Measurements from ENCODE around the gene MANSC4.

Gene MANSC4

DNA sequence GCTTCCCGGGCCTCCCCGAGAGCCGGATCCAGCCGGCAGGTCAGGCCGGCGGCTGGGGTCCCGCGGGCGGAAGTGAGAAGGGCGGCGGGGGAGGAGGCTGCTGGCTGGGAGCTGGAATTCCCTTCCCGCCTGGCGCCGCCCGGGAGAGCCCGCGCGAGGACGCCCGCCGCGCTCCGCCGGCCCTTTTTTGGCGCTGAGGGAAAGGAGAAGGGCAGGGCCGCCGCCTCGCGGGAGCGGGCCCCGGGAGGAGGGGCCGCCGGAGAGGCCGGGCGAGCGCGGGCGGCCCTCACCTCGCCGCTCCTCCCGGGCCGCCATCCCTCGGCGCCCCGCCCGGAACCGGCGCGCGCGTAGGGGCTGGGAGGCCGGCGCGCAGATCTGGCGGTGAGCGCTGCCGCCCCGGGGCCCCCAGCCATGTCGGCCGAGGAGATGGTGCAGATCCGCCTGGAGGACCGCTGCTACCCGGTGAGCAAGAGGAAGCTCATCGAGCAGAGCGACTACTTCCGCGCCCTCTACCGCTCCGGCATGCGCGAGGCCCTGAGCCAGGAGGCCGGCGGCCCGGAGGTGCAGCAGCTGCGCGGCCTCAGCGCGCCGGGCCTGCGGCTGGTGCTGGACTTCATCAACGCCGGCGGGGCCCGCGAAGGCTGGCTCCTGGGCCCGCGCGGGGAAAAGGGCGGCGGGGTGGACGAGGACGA lies at the start of gene MANSC4, which contains the start of gene KLHL42:
Gene MANSC4, minus strand, starts transcription at position 317 of the 692 bp plus-strand sequence. CDS start 8,960 bp downstream, outside the sequence.
Gene KLHL42, plus strand, starts transcription at position 314 of the 692 bp plus-strand sequence. Its CDS starts 98 bp downstream, at position 412.
- peak; percentile 77 for DNase-seq (ENCODE audit: low read depth, low spot score)

DNA sequence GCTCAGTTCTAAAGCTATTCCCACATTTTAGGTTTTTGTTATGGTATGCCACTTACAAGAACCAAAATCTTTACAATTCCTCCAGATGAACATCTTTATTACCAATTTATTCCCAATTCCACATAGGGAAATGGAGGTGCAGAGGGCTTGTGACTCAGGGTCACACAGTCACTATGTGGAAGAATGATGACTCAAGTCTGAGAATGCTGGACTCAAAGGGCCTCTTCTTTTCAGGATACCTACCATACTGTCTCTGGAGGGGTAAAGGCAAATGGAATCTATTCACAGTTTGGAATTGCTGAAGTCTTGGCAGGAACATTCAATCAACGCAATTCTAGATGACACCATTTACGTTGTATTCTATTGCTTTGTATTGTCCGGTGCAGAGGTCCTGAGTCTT lies 48.2 kb upstream of the MANSC4 start:
- no peak for DNase-seq (ENCODE audit: low read depth, low spot score)

DNA sequence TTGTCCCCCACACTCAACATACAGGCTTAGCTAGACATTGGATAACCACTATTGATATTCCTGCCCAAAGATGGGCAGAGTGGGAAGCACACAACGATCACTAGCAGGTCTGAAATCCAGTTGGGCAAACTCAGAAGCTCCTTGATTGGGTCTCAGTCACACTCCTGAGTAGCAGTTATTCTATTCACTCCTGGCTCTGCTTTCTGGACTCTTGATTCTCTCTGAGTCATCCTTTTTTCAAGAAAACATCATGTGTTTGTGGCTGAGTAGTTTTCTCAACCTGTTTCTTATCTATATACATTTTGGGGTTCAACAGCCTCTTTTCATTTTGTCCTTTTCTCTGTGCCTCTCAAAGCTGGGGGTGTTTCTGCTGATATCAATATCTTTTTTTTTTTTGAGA lies 46.0 kb upstream of the MANSC4 start:
- DNase-seq (ENCODE audit: low read depth, low spot score) = no peak

DNA sequence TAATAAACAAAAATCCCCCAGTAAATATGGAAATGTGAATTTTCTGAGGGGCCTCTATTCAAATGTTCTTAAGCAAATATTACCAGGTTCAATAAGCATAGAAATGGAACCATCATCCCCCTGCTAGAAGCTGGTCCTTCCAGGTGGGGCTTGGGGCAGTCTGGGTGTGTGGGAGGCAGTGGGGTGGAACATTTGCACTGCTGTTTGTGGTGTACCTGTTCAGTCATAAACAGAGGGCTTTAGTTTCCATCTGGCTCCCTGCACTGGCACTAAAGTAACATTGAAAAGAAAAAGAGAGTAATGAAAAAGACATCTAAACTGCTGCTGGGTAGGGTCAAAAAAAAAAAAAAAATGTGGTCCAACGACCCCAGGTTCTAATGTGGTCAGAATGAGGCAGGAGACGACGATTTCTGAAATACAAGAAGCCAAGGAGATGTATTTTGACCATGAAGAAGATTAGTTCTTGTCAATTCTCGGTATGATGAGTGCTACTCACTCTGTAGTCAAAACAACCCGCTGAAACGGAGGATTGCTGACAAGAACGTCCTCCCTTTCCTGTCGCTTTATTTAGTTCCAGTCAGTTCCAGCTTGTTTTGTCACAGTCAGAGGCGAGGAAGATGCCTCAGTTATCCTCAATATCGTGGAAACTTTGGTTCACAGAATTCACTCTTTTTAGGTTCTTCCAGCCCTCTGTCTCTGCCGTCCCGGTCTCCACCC lies 44.2 kb upstream of the MANSC4 start:
- no peak for DNase-seq (ENCODE audit: low read depth, low spot score)

DNA sequence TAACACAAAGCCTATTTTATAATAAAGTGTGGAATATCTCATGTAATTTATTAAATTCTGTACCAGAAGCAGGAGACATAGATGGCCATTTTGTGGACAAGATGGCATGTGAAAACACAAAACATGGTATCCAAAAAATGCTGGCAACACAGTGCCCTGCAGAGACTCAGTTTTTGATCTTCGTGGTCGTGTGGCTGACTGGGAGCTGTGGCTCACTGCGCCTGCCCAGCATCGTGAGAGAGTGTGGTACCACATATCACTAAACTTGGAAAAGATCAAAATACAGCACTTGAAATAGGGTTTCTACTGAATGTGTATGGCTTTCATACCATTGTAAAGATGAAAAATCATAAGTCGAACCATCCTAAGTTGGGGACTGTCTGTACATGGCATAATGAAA lies 43.0 kb upstream of the MANSC4 start:
- no peak for DNase-seq (ENCODE audit: low read depth, low spot score)

DNA sequence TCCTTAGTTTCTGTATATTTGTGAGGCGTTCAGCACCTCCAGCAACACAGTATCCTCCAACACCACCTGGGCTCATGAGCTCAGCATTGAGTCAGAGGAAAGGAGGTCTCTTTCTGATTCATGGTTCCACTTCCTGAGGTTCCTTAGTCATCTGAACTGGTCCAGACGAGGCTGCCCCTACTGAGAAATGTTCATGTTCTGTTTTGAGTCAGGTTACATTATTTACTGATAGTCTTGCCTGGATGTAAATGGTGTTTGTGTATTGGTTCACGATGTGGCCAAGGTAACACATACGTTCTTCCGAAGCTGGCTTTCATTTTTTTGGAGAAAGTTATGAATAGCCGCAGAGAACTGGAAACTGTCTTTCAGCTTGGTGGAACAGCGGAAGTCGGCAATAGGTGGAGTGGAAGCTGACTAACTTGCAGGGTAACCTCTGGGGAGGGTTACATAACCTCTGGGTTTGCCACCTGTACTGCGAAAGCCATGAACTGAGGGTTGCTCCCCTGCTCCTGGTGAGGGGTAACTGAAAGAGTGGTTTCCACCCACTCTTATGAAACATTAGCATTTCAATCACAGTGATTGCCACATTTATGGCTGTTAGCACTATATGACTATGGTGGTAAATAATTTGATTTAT lies 42.2 kb upstream of the MANSC4 start:
- DNase-seq (ENCODE audit: low read depth, low spot score) = no peak

DNA sequence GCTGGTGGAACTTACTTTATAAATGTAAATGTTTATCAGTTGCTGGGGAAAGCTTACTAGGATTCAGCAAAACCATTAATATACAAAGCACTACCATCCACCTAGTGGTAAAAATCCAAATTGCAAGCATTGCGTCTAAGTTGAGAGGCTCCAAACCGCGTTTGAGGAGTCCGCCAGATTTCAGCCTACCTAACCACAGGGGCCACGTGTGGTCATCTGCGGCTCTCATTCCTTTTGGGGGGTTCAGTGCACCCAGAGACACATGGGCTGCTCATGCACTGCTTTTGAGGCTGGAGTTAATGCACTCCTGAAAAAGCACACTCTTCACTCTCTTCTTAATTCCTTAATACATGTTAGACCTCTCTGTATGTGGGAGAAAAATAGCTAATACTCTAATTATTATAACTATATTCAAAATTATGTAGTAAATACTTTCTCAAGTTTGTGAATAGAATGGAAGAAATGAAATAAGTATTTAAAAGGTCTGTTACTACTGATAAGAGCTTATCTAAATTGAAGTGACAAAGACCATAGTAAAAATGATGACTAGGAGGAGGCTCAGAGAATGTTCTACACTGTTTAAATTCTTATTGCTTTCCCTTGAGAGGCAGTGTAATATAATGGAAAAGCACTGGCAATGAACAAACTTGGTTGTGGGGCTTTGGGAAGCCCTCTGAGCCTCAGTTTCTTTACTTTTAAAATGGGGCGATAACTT lies 41.4 kb upstream of the MANSC4 start:
- peak; percentile 60 for DNase-seq (ENCODE audit: low read depth, low spot score)

DNA sequence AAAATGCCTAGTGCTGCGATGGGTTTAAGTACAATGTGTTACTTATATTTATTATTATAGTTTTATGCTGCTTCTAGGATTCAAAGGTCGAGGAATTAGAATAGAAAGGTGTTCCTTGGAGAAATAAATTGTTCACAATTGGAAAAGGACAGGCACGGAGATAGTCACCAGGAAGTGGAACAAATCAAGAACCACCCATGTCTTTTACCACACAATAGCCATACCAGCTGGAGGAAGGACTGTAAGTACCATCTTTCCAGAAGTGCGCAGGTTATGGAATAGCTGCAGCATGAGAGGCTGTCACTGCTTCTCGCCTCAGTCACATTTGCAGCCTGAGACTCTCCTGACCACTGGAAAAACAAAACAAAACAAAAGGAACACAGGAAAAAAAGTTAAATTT lies 40.5 kb upstream of the MANSC4 start:
- DNase-seq (ENCODE audit: low read depth, low spot score) = no peak

DNA sequence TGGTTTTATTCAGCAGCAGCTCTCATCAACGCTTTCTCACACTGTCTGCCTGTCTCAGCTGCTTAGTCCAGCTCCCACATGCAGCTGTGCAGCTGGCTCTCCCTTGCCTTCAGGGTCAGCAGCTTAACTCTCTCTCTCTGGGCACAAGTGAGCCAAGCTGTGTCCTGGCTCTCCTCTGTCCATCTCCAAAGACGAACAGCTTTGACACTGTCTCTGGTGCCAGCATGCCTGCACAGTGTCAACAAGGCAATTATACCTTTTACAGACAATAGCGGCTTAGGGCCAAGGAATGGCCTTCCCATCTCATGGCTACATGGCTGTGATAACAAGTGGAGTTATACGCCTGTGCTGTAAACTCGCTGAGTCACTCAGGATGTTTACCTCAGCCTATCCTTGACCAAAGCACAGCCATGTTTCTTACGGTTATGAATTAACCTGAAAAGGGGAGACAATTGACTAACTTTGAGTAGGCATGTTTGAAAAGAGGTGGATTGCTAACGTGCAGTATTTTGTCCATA lies 38.4 kb upstream of the MANSC4 start:
- DNase-seq (ENCODE audit: low read depth, low spot score) = peak; percentile 3

DNA sequence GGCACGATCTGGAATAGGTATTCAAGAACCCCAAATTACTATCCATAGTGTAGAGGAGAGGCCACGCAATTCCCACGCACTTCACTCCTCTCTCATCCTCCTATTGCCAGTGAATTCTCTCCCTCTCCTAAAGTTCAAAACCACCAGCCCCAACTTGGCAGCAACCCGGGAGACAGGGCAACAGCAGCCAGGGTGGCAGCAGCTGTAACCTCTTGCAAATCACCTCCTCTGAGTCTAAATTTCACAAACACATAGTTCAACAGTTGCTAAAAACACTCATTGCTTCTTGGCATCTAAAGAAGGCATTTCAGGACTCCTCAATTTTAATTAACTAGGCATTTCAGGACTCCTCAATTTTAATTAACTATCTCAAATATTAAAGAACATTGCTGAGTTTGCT lies 37.7 kb upstream of the MANSC4 start:
- DNase-seq (ENCODE audit: low read depth, low spot score) = no peak

DNA sequence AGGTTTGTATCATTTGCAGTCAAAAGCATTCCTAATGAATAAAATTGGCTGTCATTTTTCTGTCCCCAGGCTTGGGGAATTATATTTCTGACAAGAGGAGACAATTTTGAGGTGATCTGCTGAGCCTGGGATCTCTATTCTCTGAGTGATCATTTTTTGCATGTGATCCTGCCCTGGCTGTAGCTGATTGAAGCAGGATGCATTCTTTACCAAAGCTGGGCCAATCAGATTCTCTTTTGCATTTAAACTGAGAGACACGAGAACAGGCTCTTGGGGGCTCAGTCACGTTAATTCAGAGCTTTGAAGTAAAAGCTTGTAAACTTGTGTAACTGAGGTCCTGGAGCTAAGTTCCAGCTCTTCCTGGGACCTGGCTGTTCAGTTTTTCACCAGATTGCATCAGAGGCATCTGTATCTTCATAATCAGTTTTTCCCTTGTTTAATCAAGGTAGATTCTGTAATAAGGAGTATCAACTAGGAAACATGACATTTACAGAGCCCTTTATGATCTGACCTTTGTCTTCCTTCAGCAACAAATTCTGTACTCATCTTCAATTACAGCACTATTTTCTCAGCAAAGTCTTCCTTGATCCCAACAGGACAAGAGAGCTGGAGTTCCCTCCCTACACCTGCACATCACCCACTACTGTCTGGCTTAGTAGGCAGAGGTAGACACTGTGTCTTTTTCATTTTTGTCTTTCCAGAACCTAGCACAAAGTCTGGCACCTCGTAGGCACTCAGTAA lies 35.0 kb upstream of the MANSC4 start:
- DNase-seq (ENCODE audit: low read depth, low spot score) = peak; percentile 5

DNA sequence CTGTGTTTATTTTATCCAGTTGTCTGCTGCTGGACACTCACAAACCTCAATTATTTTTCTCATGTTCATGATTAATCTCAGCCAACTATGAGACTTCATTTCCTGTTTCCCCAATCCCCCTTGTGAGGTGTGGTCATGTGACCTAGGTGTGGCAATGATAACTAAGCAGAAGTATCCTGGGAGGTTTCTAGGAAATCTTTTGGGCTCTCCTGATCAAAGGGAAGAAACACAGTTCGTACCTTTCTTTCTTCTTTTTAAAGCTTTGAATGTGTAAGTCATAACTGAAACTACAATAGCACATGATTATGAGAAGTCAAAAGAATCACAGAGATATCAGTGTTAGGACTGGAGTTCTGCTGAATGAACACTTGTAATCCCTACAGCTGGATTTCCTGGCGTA lies 34.4 kb upstream of the MANSC4 start:
- no peak for DNase-seq (ENCODE audit: low read depth, low spot score)

DNA sequence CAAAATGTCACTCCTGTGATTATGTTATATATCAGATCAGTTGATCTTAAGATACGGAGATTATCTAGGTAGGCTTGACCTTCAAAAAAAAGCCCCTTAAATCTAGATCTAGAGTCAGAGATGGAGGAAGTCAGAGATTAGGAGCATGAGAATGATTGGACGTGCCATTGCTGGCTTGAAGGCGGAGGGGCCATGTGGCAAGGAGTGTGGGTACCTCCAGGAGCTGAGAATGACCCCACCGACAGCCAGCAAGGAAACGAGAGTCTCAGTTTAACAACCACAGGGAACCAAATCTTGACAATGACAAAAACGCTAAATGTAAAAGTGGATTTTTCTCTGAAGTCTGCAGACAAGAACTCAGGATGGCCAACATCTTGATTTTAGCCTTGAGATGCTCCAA lies 32.5 kb upstream of the MANSC4 start:
- DNase-seq (ENCODE audit: low read depth, low spot score) = no peak

DNA sequence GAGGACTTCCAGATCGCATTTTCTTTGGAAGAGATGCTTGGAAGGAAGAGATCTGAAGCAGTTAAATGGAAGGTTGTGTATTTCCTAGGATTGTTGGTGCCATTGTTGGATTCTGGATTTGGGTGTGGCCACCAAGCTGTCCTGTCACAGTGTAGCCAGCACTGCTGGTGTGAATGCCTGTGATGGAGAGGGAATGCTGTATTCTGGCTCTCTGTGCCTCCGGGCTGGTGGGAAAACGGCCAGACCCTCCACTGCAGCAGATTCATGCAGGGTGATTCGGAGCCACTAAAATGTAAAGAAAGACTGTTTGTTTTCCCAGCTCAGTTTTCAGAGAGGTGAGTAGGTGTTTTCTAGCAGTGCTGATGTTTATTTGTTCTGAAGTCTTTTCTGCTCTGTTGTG lies 30.7 kb upstream of the MANSC4 start:
- DNase-seq (ENCODE audit: low read depth, low spot score) = no peak

DNA sequence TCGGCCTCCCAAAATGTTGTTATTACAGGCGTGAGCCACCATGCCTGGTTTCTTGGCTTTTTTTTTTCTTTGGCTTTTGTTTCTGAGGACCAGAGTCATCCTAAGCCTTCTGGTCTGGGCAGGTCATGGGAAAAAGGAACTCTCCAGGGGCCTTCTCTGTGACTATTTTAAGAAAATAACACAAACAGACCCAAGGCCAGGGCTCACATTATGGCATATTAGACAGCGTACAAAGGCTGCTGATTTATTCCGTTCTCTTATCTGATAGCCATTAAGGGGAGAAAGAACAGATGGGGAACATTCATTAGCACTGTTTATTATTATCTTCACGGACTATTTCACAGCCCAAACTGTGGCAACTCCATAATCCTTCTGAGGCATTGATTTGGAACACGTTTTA lies 28.8 kb upstream of the MANSC4 start:
- no peak for DNase-seq (ENCODE audit: low read depth, low spot score)

DNA sequence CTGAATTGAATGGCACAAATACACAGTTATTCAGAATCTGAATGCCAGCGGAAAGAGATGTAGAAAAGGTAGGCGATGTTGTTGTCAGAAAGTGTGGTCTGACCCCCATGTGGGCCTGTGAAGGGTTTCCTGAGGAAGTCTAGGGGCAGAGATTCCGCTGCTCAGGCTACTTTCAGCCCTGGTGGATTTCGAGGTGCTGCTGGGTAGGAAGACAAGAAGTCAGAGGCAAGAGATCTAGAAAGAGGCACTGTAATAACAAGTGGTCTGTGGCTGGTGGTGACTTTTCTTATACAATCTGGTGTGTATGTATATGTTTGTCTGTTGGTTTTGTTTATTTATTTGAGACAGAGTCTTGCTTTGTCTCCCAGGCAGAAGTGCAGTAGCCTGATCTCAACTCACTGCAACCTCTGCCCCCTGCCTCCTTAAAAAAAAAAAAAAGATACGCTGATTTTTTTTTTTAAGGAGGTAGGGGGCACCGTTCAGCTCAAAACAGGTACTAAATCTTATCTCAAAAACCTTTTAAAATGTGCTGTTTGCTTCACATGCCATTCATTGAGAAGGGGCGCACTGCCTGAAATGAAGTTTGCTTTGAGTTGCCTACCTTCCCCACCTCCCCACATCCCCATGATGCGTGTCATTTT lies 27.1 kb upstream of the MANSC4 start:
- DNase-seq (ENCODE audit: low read depth, low spot score) = peak; percentile 9

DNA sequence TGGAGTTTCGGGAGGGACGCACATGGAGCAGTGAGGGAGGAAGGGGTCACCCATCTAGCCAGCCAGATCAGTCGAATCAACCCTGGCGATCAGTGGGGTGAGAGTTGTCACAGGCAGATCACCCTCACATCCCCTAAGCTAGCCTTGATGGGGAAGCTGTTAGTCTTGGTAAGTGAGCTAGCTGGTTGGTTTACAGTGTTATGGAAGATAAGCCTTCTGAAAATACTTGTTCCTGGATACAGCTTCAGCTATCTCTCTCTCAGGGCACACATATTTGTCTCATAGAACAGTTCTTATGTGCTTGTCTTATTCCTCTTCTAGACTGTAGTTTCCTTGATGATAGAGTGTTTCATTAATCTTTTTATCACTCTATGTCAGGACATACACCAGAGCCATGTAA lies 26.2 kb upstream of the MANSC4 start:
- no peak for DNase-seq (ENCODE audit: low read depth, low spot score)

DNA sequence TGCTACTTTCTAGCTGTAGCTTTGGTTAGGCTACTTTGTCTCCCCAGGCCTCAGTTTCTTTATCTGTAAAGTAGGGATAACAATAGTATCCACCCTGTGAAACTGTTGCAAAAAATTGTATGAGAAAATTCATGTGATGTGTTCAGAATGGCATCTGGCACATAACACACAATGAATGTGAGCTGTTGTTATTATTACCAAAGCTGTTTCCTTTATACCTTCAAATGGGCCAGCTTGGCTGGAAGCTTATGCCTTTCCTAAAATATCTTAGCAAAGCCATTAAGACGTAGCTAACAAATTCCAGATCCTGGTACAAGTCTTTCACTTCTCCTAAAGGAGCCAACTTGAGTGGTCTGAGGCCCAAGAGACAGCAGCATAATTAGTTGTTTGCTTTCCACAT lies 25.2 kb upstream of the MANSC4 start:
- no peak for DNase-seq (ENCODE audit: low read depth, low spot score)

DNA sequence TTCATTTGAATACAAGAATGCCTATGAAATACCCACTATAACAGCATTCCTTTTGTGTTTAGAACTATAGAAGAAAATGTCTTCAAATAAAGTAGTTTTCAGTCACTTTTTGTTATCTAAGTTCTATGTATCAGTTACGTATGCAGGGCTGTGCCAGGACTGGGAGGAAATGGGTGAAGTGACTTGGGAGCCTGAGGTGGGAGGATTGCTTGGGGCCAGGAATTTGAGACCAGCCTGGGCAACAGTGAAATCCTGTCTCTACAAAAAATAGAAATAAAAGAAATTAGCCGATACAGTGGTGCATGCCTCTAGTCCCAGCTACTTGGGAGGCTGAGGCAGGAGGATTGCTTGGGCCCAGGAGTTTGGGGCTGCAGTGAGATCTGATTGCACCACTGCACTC lies 22.9 kb upstream of the MANSC4 start:
- no peak for DNase-seq (ENCODE audit: low read depth, low spot score)

DNA sequence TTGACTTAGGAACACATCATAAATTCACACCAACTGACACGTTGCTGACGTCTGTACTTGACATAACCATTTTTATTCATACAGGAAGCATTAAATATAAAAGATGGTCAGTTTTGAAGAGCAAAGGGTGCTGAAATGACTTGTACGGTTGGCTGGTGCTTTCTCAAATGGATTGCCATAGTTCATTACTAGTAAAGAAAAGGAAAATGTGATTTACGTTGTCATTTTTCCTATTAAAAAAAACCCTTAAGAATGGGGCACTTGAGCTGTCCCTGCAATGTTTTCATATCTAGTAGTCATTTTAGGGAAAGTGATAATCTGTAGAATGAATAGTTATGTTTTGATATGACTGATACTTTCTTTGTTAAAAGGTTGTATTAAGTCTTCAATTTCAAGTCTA lies 22.5 kb upstream of the MANSC4 start:
- DNase-seq (ENCODE audit: low read depth, low spot score) = no peak

DNA sequence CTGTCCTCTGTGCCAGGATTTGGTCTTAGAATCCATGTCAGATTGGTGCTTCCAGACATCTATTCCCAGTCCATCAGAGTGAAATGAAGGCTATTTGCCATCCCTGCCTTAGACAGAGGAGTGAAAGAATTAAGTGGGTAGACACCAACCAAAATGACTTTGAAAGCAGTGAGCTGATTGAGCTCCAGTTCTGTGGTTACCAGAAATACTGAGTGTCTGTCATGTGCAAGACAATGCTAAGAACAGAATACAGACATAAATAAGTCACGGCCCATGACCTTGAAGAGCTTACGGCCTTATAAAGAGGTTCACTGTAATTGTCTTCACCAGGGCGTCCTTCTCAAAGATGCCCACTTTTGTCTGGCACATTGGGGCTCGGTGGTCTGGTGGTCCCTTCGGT lies 21.6 kb upstream of the MANSC4 start:
- no peak for DNase-seq (ENCODE audit: low read depth, low spot score)
